Measurements from ENCODE around the gene KAT2B. TPM values are rescaled to one million over a fixed set of nuclear protein-coding genes. Genes with fewer than 3 reads are reported as not detected.

Gene KAT2B
- total and polyA plus RNA-seq, 2 of the 13 experiments (the other 11 are each of a cell fraction or from before 2014, with no cell fraction given) = 0.97 to 1.7 TPM

GRCh38 chr3:20173844-20174410 is 133.7 kb downstream of the KAT2B start:
- CTCF ChIA-PET (ENCODE audit: low intra/inter-chr PET ratio, low total read pairs) = no interaction called here
- no peak overlapping the region for H2AFZ ChIP-seq (ENCODE audit: low read length)
- POLR2A ChIA-PET = no interaction called here
- H3K4me3 ChIP-seq (replicated peaks in 1 of 3; ENCODE audit: insufficient read depth in 1 of 3, low read depth in 2 of 3, low read length in 3 of 3) = no peak overlapping the region
- no peaks in the 10 kb centered on the region for H3K27me3 ChIP-seq (ENCODE audit: control insufficient read depth in 1 of 2, insufficient read depth in 2 of 2, low read length in 2 of 2)
- peaks cover 1 to 23% of the 10 kb centered on the region in 2 experiments; a peak in 3 of 5 replicates for H3K36me3 ChIP-seq (replicated peaks in 1 of 2; ENCODE audit: control insufficient read depth in 1 of 2, insufficient read depth in 2 of 2, low read length in 2 of 2)
- H3K4me2 ChIP-seq (ENCODE audit: low read depth, low read length) = no peak overlapping the region
- TF ChIP-seq, protein P1, sequence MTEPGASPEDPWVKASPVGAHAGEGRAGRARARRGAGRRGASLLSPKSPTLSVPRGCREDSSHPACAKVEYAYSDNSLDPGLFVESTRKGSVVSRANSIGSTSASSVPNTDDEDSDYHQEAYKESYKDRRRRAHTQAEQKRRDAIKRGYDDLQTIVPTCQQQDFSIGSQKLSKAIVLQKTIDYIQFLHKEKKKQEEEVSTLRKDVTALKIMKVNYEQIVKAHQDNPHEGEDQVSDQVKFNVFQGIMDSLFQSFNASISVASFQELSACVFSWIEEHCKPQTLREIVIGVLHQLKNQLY (CRISPR knock-in tag; IDR thresholded peaks at IDR 0.05) = no peak
- TF ChIP-seq MATR3 (CRISPR knock-in tag; IDR thresholded peaks at IDR 0.05) (no peak), ZNF589 (CRISPR knock-in tag; conservative IDR thresholded peaks at IDR 0.05) (no peak), CHD4 (IDR thresholded peaks at IDR 0.05; ENCODE audit: borderline replicate concordance, low read length) (no peak)
- TF ChIP-seq, protein P2, sequence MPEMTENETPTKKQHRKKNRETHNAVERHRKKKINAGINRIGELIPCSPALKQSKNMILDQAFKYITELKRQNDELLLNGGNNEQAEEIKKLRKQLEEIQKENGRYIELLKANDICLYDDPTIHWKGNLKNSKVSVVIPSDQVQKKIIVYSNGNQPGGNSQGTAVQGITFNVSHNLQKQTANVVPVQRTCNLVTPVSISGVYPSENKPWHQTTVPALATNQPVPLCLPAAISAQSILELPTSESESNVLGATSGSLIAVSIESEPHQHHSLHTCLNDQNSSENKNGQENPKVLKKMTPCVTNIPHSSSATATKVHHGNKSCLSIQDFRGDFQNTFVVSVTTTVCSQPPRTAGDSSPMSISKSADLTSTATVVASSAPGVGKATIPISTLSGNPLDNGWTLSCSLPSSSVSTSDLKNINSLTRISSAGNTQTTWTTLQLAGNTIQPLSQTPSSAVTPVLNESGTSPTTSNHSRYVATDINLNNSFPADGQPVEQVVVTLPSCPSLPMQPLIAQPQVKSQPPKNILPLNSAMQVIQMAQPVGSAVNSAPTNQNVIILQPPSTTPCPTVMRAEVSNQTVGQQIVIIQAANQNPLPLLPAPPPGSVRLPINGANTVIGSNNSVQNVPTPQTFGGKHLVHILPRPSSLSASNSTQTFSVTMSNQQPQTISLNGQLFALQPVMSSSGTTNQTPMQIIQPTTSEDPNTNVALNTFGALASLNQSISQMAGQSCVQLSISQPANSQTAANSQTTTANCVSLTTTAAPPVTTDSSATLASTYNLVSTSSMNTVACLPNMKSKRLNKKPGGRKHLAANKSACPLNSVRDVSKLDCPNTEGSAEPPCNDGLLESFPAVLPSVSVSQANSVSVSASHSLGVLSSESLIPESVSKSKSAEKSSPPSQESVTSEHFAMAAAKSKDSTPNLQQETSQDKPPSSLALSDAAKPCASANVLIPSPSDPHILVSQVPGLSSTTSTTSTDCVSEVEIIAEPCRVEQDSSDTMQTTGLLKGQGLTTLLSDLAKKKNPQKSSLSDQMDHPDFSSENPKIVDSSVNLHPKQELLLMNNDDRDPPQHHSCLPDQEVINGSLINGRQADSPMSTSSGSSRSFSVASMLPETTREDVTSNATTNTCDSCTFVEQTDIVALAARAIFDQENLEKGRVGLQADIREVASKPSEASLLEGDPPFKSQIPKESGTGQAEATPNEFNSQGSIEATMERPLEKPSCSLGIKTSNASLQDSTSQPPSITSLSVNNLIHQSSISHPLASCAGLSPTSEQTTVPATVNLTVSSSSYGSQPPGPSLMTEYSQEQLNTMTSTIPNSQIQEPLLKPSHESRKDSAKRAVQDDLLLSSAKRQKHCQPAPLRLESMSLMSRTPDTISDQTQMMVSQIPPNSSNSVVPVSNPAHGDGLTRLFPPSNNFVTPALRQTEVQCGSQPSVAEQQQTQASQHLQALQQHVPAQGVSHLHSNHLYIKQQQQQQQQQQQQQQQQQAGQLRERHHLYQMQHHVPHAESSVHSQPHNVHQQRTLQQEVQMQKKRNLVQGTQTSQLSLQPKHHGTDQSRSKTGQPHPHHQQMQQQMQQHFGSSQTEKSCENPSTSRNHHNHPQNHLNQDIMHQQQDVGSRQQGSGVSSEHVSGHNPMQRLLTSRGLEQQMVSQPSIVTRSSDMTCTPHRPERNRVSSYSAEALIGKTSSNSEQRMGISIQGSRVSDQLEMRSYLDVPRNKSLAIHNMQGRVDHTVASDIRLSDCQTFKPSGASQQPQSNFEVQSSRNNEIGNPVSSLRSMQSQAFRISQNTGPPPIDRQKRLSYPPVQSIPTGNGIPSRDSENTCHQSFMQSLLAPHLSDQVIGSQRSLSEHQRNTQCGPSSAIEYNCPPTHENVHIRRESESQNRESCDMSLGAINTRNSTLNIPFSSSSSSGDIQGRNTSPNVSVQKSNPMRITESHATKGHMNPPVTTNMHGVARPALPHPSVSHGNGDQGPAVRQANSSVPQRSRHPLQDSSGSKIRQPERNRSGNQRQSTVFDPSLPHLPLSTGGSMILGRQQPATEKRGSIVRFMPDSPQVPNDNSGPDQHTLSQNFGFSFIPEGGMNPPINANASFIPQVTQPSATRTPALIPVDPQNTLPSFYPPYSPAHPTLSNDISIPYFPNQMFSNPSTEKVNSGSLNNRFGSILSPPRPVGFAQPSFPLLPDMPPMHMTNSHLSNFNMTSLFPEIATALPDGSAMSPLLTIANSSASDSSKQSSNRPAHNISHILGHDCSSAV (CRISPR knock-in tag; IDR thresholded peaks at IDR 0.05; ENCODE audit: borderline replicate concordance) = no peak
- H4K20me1 ChIP-seq (ENCODE audit: insufficient read depth, low read length) = no peaks in the 10 kb centered on the region
- no peak for ATAC-seq
- no peak for DNase-seq (ENCODE audit: low spot score)
- in situ Hi-C loops (cut with HindIII; ENCODE audit: extremely low pct_ligation_motif_present, low pct_unique_long_range_greater_than_20kb) (no loop called here), intact Hi-C loops (cut with micrococcal nuclease; ENCODE audit: unreplicated experiment) (no loop called here)
- H3K9ac ChIP-seq (ENCODE audit: insufficient read depth, low read depth, low read length) = no peak overlapping the region
- H3K4me1 ChIP-seq (ENCODE audit: insufficient read depth, low read length) = peaks cover 5% of the 10 kb centered on the region; the same call in 1 of the 2 replicates
- no TSS peak for BruUV-seq (replicated peaks)
- FAIRE-seq = no peak
- no peak overlapping the region for H3K27ac ChIP-seq (ENCODE audit: extremely low read length, insufficient read depth, low read length)
- no peaks in the 10 kb centered on the region for H3K79me2 ChIP-seq (ENCODE audit: insufficient read depth, low read length)
- H3K9me3 ChIP-seq (ENCODE audit: low read length) = no peaks in the 10 kb centered on the region
- WGBS (ENCODE audit: low lambda C conversion rate) = 93% methylated on average over 4 of the region's 4 CpGs
